Right lobe of liver (tissue), 6 donors: Measurements from ENCODE around the gene NKAIN1. TPM values are rescaled to one million over a fixed set of nuclear protein-coding genes. Genes with fewer than 3 reads are reported as not detected.

ENCODE experiments used
- ATAC-seq, 4 donors: fragments of 200-7000 bp; cut with Tn5 transposase; one replicate each; pipeline ENCODE4 v1.9.1; 2020; ENCODE audit warnings: mild to moderate bottlenecking in 4 of 4, moderate library complexity in 4 of 4
- DNase-seq, 3 donors: peaks; one replicate each; pipeline ENCODE4 v3.0.0-alpha.2; 2020
- H3K27ac ChIP-seq, 3 donors: fragments of 200-600 bp; one replicate each; pipeline ENCODE4 v1.8.0; 2022
- H3K27me3 ChIP-seq, 2 donors: fragments of 200-600 bp; one replicate each; pipeline ENCODE4 v1.8.0; 2022
- H3K36me3 ChIP-seq, 4 donors: fragments of 200-600 bp; sonication (generic) in 1 of 4; one replicate each; pipeline versions ENCODE4 v1.5.1 to v1.8.0; 2017 to 2022; ENCODE audit warnings: control low read depth in 1 of 4
- H3K4me1 ChIP-seq, 4 donors: fragments of 200-600 bp; sonication (generic) in 1 of 4; one replicate each; pipeline versions ENCODE4 v1.5.1 to v1.8.0; 2017 to 2022; ENCODE audit warnings: control low read depth in 1 of 4
- H3K4me3 ChIP-seq, 3 donors: fragments of 200-600 bp; one replicate each; pipeline ENCODE4 v1.8.0; 2022
- H3K9me3 ChIP-seq, 4 donors: fragments of 200-600 bp; sonication (generic) in 1 of 4; one replicate each; pipeline versions ENCODE4 v1.5.1 to v1.8.0; 2017 to 2022; ENCODE audit warnings: control low read depth in 1 of 4
- POLR2A ChIP-seq: fragments of 450-650 bp; IDR thresholded peaks from one replicate; pipeline ENCODE4 v1.6.1; 2017; ENCODE audit warnings: antibody characterized with exemption, mild to moderate bottlenecking
- WGBS: methylation state at CpG from one replicate; pipeline ENCODE4 v1.1.6; 2018; ENCODE audit warnings: low coverage, low lambda C conversion rate; ENCODE audit not compliant: insufficient coverage; ENCODE audit errors: missing lambda C conversion rate; 5-methylcytosine and 5-hydroxymethylcytosine counted together
- intact Hi-C, 2 donors: fragments of 100-400 bp; cut with DNase I; formaldehyde crosslinking; loops; one replicate each; pipeline versions ENCODE4 v1.11.2 to v1.14.1; 2022
- total RNA-seq, 6 experiments: library from RNA; depleted of rRNA in 2 of 6; stranded (reverse); fragments of >200 nt in 2 of 6; fragmentation: NEBNext Ultra II Directional in 3 of 6; extraction: Animal tissue kit (Norgen Biotek cat#: 25700) in 3 of 6; gene quantifications; one replicate each; pipeline versions ENCODE4 v1.1.0 to v1.2.4, GENCODE V29; 2016 to 2023
- TF ChIP-seq, protein P1 (sequence below), 4 donors: fragments of 200-600 bp in 3 of 4; fragments of 450-650 bp in 1 of 4; IDR thresholded peaks; one replicate each; pipeline versions ENCODE4 v1.5.1 to v1.8.0; 2016 to 2022; ENCODE audit warnings: antibody characterized with exemption in 4 of 4, mild to moderate bottlenecking in 2 of 4
- donor health status: DM: no; HTN: yes; CAD: no.
- donor health status: DM: no; HTN: no; CAD: no.
- donor health status: DM: no; HTN: no; CAD: no.
- donor health status: DM: no; HTN: yes; CAD: no.
- donor health status: DM: no; HTN: yes; CAD: no.

Gene NKAIN1
- total RNA-seq, 6 experiments from 2014 or later: not detected

DNA sequence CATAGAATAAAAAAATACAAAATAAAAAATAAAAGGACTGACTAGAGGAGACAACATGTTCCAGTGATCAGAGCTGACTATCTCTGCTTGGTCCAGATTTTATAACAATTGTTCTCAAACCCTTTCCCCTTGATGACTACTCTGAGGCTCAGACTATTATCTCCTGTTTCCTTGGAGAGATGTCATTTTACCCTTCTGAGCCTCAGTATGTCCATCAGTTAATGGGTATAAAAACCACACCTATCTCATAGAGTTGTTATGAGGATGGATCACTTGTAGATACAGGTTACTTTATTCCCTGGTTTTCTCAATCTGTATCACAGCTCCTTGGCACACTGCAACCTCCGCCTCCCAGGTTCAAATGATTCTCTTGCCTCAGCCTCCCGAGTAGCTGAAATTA is 7.0 kb downstream of the NKAIN1 start:
- no peak for TF ChIP-seq POLR2A
- TF ChIP-seq, protein P1, sequence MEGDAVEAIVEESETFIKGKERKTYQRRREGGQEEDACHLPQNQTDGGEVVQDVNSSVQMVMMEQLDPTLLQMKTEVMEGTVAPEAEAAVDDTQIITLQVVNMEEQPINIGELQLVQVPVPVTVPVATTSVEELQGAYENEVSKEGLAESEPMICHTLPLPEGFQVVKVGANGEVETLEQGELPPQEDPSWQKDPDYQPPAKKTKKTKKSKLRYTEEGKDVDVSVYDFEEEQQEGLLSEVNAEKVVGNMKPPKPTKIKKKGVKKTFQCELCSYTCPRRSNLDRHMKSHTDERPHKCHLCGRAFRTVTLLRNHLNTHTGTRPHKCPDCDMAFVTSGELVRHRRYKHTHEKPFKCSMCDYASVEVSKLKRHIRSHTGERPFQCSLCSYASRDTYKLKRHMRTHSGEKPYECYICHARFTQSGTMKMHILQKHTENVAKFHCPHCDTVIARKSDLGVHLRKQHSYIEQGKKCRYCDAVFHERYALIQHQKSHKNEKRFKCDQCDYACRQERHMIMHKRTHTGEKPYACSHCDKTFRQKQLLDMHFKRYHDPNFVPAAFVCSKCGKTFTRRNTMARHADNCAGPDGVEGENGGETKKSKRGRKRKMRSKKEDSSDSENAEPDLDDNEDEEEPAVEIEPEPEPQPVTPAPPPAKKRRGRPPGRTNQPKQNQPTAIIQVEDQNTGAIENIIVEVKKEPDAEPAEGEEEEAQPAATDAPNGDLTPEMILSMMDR (IDR thresholded peaks at IDR 0.05): no peak
- WGBS: no CpG with 5 or more reads among the region's 2 CpGs
- intact Hi-C loops: no loop called here

DNA sequence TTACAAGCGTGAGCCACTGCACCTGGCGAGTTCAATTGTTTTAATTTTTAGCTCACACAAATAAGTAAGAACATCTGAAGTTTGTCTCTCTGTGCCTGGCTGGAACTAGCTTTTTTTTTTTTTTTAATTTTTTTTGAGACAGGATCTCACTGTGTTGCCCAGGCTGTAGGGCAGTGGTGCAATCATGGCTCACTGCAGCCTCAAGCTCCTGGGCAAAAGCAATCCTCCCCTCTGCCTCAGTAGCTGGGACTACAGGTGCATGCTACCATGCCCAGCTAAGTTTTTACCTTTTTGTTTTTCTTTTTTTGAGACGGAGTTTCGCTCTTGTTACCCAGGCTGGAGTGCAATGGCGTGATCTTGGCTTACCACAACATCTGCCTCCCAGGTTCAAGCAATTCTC is 7.9 kb downstream of the NKAIN1 start:
- H3K4me1 ChIP-seq: no peaks in the 10 kb centered on the region
- TF ChIP-seq POLR2A: no peak
- TF ChIP-seq, protein P1 (IDR thresholded peaks at IDR 0.05): no peak
- ATAC-seq (no peak), DNase-seq (no peak)
- no peaks in the 10 kb centered on the region for H3K9me3 ChIP-seq
- H3K36me3 ChIP-seq: no peaks in the 10 kb centered on the region
- no peak overlapping the region for H3K27ac ChIP-seq
- intact Hi-C loops: no loop called here
- WGBS: 86% methylated on average over 5 of the region's 5 CpGs
- H3K27me3 ChIP-seq: no peaks in the 10 kb centered on the region
- no peak overlapping the region for H3K4me3 ChIP-seq

More for the DNA sequence above, 7.0 kb downstream of the NKAIN1 start:
- H3K9me3 ChIP-seq: no peaks in the 10 kb centered on the region
- H3K4me1 ChIP-seq: no peaks in the 10 kb centered on the region
- H3K27ac ChIP-seq: no peak overlapping the region
- ATAC-seq (no peak), DNase-seq (no peak)
- H3K36me3 ChIP-seq: no peaks in the 10 kb centered on the region
- no peak overlapping the region for H3K4me3 ChIP-seq
- no peaks in the 10 kb centered on the region for H3K27me3 ChIP-seq

DNA sequence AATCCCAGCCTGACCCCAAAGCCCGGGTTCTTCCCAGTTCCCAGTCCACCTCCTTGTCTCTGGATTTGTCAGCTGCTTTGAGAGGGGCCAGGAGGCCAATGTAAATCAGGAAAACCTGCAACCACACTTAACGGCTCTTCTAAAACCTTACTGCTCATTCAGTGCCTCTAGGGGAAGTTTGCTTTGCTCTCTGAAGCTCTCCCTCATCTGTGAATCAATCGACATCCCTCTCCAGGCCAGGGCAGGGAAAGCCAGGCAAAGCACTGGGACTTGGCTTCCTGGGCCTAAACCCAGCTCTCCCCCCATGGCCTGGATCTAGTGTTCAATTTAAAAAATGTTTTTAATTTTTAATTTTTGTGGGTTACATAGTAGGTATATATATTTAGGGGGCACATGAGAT is 9.3 kb downstream of the NKAIN1 start:
- TF ChIP-seq POLR2A: no peak
- TF ChIP-seq, protein P1 (IDR thresholded peaks at IDR 0.05): no peak
- Histone ChIP-seq H3K9me3 (no peaks in the 10 kb centered on the region), H3K27me3 (no peaks in the 10 kb centered on the region), H3K36me3 (no peaks in the 10 kb centered on the region), H3K4me1 (no peaks in the 10 kb centered on the region), H3K4me3 (no peak overlapping the region), H3K27ac (no peak overlapping the region)
- no peak for DNase-seq
- intact Hi-C loops: no loop called here
- no peak for ATAC-seq
- WGBS: 57% methylated on average over 3 of the region's 3 CpGs

DNA sequence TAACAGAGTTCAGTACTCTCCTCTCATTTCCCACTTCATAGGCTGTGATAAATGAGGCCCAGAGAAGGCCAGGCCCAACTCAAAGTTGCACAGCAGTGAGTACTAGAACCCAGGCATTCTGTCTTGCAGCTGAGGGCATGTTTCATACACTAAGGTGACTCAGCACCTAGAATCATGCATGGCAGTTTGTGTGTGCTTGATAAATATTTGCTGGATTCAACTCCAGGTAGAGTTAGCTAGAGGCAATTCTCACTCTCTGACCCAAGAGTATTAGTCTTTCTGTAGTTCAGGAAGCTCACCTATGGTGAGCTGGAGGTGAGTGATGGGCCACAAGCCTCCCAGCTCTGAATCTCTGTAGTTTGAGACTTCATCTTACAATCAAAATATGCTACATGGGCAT is 10.7 kb downstream of the NKAIN1 start:
- no peak overlapping the region for H3K4me3 ChIP-seq
- intact Hi-C loops: no loop called here
- ATAC-seq: peak in 2 of 4 donors; percentile 50 to 60
- H3K27me3 ChIP-seq: no peaks in the 10 kb centered on the region
- H3K27ac ChIP-seq: no peak overlapping the region
- H3K36me3 ChIP-seq: no peaks in the 10 kb centered on the region
- no peak for DNase-seq
- TF ChIP-seq POLR2A: no peak
- TF ChIP-seq, protein P1 (IDR thresholded peaks at IDR 0.05): no peak
- no peaks in the 10 kb centered on the region for H3K4me1 ChIP-seq
- no peaks in the 10 kb centered on the region for H3K9me3 ChIP-seq

DNA sequence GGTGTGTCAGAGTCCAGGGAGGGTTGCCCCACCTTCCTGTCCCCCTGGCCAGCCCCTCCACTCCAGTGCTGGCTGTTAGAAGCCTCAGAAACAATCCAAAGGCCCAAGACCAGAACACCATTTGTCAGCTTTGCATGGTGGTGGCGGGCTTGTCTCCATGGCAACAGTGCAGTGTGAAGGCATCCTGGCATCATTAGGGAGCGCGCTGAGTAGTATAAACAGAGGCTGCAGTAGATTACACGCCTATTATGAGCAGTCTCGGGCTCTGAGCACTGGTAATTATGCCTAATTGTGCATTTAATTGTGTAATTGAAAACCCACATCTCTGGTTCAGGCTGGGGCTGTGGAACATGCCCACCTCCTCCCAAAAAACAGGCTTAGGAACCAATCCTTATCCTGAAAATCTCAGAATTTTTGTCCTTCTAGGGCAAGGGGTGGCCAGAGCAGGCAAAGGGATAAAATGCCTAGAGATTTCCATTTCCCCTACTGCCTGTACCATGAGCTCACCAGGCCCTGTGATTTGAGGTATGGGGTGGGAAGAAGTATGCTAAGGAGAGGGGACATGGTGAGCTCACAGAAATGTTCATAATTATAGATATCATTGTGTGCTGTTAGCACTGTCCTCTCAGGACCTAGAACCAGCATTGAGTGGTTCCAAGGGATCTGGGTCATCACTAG is 11.7 kb downstream of the NKAIN1 start:
- no peak for ATAC-seq
- Histone ChIP-seq H3K36me3 (no peaks in the 10 kb centered on the region), H3K4me1 (no peaks in the 10 kb centered on the region), H3K27ac (no peak overlapping the region), H3K27me3 (no peaks in the 10 kb centered on the region), H3K4me3 (no peak overlapping the region), H3K9me3 (no peaks in the 10 kb centered on the region)
- TF ChIP-seq, protein P1 (IDR thresholded peaks at IDR 0.05): no peak
- TF ChIP-seq POLR2A: no peak
- intact Hi-C loops: no loop called here
- 63% methylated on average over 2 of the region's 5 CpGs for WGBS
- DNase-seq: no peak
